LNCAP (cell line): Measurements from ENCODE around the gene CLDN6.

Source experiments
- CTCF ChIP-seq: fragments of 450-650 bp; IDR thresholded peaks from 2 replicates; pipeline ENCODE4 v1.5.1; 2017; ENCODE audit warnings: mild to moderate bottlenecking

CLDN6 gene

GRCh38 chr16:3045758-3046640 is 28.0 kb upstream of the CLDN6 start, which contains the start of gene MMP25:
Gene MMP25 (plus strand): TSS chr16:3046561. CDS start chr16:3046918, 357 bp downstream.
- no peak for TF ChIP-seq CTCF

GRCh38 chr16:3044708-3045107 is 26.7 kb upstream of the CLDN6 start:
- TF ChIP-seq CTCF: no peak

GRCh38 chr16:3042376-3042775 is 24.4 kb upstream of the CLDN6 start:
- no peak for TF ChIP-seq CTCF

- TF ChIP-seq CTCF: no peak
Observed at GRCh38 chr16:3038896-3039295, 20.9 kb upstream of the CLDN6 start.

- TF ChIP-seq CTCF: no peak
Observed at GRCh38 chr16:3038256-3038655, 20.3 kb upstream of the CLDN6 start.

GRCh38 chr16:3036726-3037315 is 18.8 kb upstream of the CLDN6 start, which contains the start of gene BICDL2:
Gene BICDL2 (minus strand): TSS chr16:3036944. CDS start chr16:3035496, 1,448 bp downstream.
- TF ChIP-seq CTCF: no peak

GRCh38 chr16:3035972-3036725 is 18.2 kb upstream of the CLDN6 start:
- no peak for TF ChIP-seq CTCF
